ENCODE measurements around the gene IL1R1.

DNA sequence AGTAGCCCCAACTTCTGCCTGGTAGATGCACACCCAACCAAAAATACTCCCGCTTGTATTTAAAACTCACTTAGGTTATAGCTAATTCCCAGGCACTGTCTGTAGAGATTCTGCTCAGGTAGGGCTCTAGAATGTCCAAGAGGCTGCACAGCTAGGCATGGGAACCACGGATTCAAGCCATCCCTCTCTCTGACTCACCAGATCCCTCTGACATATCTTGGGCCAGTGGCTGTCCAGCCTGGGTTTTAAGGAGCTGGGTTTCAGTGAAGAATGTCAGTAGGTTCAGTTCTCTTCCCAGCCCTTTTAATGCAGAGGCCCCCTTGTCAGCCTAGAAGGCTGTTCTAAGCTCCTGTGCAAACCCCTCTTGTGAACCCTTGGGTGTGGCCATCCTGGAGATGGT lies 15.9 kb upstream of the IL1R1 start:
- TF ChIP-seq POLR2A (IDR thresholded peaks at IDR 0.05; ENCODE audit: low read depth, low read length) (no peak), POLR2AphosphoS5 (IDR thresholded peaks at IDR 0.05; ENCODE audit: low read depth, low read length) (no peak)

Measured in GM12891 (cell line).